CD4-positive, alpha-beta T cell treated with Interferon gamma for 1 hour (primary cell): ENCODE results near the gene UGCG.
"Not testable (repeated sequence)": the region's sequence is repeated elsewhere in the genome, so short reads cannot be mapped to it uniquely, and the experiment has no call there.

Source experiments
- DNase-seq: peaks from one replicate; pipeline ENCODE4 v3.0.0-alpha.2; 2020

The UGCG gene

GRCh38 chr9:111922324-111923013 is 25.9 kb downstream of the UGCG start:
- no peak for DNase-seq

DNA sequence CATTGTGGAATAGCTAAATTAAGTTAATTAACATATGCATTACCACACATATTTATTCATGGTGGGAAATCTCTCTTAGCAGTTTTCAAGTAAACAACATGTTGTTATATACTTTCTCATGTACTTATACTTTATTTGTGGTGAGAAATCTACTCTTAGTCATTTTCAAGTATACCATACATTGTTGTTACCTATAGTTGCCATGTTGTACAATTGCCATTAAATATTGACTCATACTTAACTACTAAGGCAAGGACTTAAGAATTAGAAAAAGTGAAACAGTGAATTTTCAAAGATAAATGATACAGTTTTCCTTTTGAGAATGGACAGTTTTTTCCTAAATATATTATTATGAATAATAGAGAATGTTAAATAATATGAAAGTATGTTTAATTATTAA is 27.7 kb downstream of the UGCG start:
- DNase-seq: no peak

DNA sequence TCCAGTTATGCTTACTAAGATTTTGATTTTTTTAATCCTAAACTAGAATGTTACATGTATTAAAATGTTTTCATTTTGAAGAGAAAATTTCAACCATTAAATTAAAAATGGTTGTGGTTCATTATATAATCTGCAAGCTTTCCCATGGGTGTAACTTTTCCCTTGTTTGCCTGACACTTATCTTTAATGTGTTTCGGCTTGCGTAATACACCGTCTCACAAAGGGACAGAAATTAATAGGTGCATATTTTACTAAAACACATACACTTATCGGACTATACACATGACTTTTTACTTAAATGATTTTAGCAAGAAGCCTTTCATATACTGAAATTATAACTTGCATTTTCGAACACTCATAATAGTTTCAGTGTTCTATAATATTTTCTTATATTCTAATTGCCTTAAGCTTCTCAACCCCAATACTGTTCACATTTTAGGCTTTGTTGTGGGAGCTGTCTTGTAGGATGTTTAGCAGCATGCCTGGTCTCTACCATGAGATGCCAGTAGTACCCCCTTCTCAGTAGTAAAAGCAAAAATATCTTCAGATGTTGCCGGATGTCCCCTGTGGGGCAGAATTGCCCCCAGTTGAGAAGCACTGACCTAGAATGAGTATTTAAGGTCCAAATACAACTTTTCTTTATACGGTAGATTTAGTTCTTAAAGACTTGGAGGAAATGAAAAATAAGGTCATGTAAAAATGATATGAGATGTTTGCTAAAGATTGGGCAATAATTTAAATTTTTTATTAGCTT is 28.6 kb downstream of the UGCG start:
- no peak for DNase-seq

GRCh38 chr9:111925784-111926183 is 29.2 kb downstream of the UGCG start:
- DNase-seq: no peak

GRCh38 chr9:111926421-111926875 is 29.8 kb downstream of the UGCG start:
- peak; percentile 70 for DNase-seq

- DNase-seq: no peak
Measured at GRCh38 chr9:111928359-111928720, 31.7 kb downstream of the UGCG start.

GRCh38 chr9:111934747-111935146 is 38.1 kb downstream of the UGCG start:
- no peak for DNase-seq

DNA sequence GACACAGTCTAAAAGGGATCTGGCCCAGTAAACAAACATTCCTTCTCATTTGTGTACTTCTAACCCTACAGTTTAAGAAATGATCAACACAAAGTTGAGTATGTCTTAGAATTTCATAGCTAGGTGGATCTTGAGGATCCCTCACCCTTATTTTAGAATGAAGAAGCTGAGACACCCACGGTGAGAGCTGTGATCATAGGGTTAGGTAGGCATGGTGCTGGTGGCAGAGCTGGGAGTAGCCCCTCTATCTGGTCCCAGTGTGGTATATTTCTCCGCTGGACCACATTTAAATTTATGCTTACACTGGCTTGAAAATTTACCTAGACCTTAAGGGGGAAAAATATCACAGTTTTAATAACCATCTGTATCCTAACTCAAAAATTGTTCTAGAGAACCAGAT is 39.8 kb downstream of the UGCG start:
- no peak for DNase-seq

DNA sequence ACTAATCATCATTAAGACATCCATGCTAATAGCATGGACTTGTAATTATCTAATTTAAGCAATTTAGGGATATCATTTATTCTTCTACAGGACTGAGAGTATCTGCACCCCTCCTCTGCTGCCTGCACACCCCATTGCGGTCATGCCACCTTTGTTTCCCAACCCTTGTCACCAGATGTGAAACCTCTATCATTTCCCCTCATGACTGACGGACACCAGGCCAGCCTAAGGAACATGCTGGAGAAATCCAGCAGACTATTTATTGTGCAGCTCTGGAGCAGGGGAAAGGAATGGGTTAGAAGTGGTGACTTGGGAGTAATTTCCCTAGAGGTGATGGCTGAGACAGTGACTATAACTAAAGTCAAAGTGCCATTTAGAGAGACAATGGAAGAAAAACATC is 40.7 kb downstream of the UGCG start:
- DNase-seq: no peak

DNA sequence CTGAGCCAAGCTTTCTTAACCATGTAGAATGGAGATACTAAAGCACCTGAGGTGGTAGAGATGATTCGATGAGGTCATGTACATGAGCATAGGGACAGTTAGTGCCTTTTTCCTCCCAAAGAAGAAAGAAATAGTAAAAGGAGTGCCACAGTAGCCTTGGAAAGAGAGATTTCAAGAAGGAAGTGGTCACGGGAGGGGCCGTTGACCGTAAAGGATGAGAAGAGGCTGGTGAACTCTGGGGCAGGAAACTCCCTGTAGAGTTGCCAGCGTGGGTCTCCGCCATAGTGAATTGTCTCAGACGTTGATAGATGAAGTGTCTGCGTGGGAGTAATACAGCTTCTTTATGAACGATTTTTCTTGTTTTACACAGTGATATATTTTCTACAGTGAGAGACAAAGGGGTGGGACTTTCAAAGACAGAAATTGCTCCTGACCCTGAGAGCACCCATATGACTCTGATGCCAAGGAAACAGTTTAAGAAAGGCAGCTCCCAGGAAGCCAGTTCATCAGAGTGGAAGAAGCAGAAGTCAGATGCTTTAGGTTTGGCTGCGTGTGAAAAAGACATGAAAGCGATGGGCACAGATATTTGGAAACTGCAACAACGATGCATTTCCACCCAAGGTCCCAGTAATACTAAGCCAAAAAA is 41.3 kb downstream of the UGCG start:
- peak; percentile 47 for DNase-seq

DNA sequence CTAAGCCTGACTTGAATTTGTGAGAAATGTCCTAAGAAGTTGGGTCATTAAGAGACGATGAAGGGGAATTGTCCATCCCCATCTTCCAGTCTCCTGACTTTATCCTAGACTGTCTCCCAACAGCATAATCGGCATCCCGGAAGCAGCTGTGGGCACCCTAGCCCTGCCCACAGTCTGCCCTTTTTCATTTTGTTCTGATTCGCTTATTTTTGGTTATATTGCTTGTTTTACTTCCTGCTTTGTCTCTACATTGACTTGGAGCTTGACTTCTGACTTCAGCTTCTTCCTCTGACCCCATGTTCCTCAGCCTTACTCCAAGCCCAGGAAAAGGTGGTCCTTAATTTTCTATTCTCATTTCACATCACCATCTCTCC is 41.8 kb downstream of the UGCG start:
- no peak for DNase-seq

DNA sequence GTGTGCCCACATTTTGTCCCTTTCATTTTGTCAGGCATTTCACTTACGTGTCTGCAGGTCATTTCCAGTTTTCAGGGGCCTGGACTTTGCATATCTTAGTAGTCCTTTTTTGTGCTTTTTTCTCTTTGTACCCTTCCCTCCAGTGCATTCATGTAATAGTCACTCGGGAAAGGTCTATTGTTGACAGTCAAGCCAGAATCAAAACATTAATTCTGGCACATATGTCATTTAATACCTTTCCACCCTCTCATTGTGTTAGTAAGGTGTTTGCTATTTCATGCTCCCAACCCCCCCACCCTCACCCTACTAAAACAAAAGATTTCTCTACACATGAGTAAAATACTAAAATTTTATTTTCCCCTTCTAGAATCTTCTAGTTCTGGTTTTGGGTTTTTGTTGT is 42.7 kb downstream of the UGCG start:
- no peak for DNase-seq

- DNase-seq: no peak
Measured at GRCh38 chr9:111940697-111941096, 44.1 kb downstream of the UGCG start.

- no peak for DNase-seq
Measured at GRCh38 chr9:111943200-111943599, 46.6 kb downstream of the UGCG start.

DNA sequence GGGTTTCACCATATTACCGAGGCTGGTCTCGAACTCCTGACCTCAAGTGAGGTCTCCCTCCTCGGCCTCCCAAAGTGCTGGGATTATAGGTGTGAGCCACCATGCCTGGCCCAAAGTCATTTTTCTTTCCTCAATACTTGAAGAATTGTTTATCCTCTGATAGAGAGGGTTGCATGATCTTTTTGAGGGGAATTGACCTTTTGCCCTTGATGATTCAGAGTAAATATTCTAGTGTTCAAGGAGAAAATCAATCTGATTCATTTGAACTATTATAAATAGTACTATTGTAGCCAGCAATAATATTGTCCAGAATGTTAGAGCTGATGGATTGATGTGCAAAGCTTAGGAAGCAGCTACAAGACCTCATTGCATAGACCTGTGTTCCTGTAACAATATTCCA is 47.1 kb downstream of the UGCG start:
- DNase-seq: no peak

GRCh38 chr9:111944241-111944866 is 47.7 kb downstream of the UGCG start:
- no peak for DNase-seq

- DNase-seq: peak; percentile 27
Measured at GRCh38 chr9:111945216-111945615, 48.6 kb downstream of the UGCG start.

DNA sequence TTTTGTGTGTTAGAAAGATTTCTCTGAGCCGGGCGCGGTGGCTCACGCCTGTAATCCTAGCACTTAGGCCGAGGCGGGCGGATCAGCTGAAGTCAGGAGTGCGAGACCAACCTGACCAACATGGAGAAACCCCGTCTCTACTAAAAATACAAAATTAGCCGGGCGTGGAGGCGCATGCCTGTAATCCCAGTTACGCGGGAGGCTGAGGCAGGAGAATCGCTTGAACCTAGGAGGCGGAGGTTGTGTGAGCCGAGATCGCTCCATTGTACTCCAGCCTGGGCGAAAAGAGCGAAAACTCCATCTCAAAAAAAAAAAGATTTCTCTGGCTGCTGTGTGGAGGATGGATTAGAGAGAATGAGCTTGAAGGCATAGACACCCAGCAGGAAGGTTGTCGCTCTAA is 51.5 kb downstream of the UGCG start:
- not testable (repeated sequence) for DNase-seq

GRCh38 chr9:111948951-111949350 is 52.3 kb downstream of the UGCG start:
- no peak for DNase-seq

GRCh38 chr9:111949919-111950318 is 53.3 kb downstream of the UGCG start:
- no peak for DNase-seq

- DNase-seq: no peak
Measured at GRCh38 chr9:111952559-111952958, 55.9 kb downstream of the UGCG start.

GRCh38 chr9:111953444-111953843 is 56.8 kb downstream of the UGCG start:
- no peak for DNase-seq

GRCh38 chr9:111955048-111955447 is 58.4 kb downstream of the UGCG start:
- no peak for DNase-seq
